ENCODE measurements around the gene SCYL1.

Gene SCYL1

GRCh38 chr11:65493367-65494176 lies 31.3 kb upstream of the SCYL1 start:
- DNase-seq = no peak

- DNase-seq = no peak
Observed at GRCh38 chr11:65496304-65497140, 28.4 kb upstream of the SCYL1 start.

DNA sequence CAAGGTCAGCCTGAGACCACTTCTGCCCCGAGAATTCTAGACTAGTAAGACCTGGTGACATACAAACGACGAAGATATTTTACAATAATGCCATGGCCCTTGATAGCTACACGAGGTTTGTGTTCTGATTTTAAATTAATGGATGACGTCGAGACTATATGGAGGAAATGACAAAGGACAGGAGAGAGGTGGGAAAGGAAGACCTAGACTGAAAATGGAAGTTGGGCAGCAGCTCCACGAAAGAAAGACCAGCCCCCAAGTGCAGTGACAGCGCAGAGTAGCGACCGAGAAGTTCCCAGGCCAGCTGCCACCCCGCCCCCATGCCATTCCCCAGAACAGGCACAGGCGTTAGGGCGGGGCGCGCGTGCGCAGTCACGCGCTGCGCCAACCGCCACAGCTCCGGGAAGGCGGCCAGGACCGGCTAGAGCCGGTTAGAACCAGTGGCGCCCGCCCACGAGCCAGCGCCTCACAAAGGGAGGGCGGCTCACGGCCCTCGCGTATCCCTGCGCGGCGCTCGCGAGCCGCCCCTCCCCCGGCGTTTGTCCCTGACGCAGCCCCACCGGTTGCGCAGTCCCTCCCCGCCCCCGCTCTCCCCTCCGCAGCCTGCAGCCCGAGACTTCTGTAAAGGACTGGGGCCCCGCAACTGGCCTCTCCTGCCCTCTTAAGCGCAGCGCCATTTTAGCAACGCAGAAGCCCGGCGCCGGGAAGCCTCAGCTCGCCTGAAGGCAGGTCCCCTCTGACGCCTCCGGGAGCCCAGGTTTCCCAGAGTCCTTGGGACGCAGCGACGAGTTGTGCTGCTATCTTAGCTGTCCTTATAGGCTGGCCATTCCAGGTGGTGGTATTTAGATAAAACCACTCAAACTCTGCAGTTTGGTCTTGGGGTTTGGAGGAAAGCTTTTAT lies 27.5 kb upstream of the SCYL1 start:
- peak; percentile 98 to 99 for DNase-seq

DNA sequence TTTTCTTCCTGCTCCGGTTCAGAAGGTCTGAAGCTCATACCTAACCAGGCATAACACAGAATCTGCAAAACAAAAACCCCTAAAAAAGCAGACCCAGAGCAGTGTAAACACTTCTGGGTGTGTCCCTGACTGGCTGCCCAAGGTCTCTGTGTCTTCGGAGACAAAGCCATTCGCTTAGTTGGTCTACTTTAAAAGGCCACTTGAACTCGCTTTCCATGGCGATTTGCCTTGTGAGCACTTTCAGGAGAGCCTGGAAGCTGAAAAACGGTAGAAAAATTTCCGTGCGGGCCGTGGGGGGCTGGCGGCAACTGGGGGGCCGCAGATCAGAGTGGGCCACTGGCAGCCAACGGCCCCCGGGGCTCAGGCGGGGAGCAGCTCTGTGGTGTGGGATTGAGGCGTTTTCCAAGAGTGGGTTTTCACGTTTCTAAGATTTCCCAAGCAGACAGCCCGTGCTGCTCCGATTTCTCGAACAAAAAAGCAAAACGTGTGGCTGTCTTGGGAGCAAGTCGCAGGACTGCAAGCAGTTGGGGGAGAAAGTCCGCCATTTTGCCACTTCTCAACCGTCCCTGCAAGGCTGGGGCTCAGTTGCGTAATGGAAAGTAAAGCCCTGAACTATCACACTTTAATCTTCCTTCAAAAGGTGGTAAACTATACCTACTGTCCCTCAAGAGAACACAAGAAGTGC lies 26.7 kb upstream of the SCYL1 start:
- peak; percentile 60 to 68 for DNase-seq

- no peak for DNase-seq
Observed at GRCh38 chr11:65498727-65498976, 26.2 kb upstream of the SCYL1 start.

GRCh38 chr11:65498977-65499712 lies 25.7 kb upstream of the SCYL1 start, which contains the start of gene MALAT1:
MALAT1 (plus strand) TSS chr11:65499045.
- DNase-seq = peak; percentile 95 to 96

DNA sequence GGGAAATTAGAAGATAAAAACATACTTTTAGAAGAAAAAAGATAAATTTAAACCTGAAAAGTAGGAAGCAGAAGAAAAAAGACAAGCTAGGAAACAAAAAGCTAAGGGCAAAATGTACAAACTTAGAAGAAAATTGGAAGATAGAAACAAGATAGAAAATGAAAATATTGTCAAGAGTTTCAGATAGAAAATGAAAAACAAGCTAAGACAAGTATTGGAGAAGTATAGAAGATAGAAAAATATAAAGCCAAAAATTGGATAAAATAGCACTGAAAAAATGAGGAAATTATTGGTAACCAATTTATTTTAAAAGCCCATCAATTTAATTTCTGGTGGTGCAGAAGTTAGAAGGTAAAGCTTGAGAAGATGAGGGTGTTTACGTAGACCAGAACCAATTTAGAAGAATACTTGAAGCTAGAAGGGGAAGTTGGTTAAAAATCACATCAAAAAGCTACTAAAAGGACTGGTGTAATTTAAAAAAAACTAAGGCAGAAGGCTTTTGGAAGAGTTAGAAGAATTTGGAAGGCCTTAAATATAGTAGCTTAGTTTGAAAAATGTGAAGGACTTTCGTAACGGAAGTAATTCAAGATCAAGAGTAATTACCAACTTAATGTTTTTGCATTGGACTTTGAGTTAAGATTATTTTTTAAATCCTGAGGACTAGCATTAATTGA lies 25.0 kb upstream of the SCYL1 start:
- DNase-seq = no peak

GRCh38 chr11:65500387-65501185 lies 24.3 kb upstream of the SCYL1 start:
- DNase-seq = peak; percentile 33 to 34

DNA sequence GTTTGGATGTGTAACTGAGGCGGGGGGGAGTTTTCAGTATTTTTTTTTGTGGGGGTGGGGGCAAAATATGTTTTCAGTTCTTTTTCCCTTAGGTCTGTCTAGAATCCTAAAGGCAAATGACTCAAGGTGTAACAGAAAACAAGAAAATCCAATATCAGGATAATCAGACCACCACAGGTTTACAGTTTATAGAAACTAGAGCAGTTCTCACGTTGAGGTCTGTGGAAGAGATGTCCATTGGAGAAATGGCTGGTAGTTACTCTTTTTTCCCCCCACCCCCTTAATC lies 23.8 kb upstream of the SCYL1 start:
- no peak for DNase-seq

GRCh38 chr11:65501472-65502273 lies 23.2 kb upstream of the SCYL1 start:
- DNase-seq = no peak

GRCh38 chr11:65502274-65502554 lies 22.7 kb upstream of the SCYL1 start:
- no peak for DNase-seq

DNA sequence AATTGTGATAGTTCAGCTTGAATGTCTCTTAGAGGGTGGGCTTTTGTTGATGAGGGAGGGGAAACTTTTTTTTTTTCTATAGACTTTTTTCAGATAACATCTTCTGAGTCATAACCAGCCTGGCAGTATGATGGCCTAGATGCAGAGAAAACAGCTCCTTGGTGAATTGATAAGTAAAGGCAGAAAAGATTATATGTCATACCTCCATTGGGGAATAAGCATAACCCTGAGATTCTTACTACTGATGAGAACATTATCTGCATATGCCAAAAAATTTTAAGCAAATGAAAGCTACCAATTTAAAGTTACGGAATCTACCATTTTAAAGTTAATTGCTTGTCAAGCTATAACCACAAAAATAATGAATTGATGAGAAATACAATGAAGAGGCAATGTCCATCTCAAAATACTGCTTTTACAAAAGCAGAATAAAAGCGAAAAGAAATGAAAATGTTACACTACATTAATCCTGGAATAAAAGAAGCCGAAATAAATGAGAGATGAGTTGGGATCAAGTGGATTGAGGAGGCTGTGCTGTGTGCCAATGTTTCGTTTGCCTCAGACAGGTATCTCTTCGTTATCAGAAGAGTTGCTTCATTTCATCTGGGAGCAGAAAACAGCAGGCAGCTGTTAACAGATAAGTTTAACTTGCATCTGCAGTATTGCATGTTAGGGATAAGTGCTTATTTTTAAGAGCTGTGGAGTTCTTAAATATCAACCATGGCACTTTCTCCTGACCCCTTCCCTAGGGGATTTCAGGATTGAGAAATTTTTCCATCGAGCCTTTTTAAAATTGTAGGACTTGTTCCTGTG lies 22.1 kb upstream of the SCYL1 start:
- DNase-seq = no peak

GRCh38 chr11:65503368-65503948 lies 21.4 kb upstream of the SCYL1 start:
- DNase-seq = no peak

- DNase-seq = no peak
Observed at GRCh38 chr11:65503949-65504673, 20.8 kb upstream of the SCYL1 start.

GRCh38 chr11:65504674-65505465 lies 20.0 kb upstream of the SCYL1 start:
- DNase-seq = no peak

DNA sequence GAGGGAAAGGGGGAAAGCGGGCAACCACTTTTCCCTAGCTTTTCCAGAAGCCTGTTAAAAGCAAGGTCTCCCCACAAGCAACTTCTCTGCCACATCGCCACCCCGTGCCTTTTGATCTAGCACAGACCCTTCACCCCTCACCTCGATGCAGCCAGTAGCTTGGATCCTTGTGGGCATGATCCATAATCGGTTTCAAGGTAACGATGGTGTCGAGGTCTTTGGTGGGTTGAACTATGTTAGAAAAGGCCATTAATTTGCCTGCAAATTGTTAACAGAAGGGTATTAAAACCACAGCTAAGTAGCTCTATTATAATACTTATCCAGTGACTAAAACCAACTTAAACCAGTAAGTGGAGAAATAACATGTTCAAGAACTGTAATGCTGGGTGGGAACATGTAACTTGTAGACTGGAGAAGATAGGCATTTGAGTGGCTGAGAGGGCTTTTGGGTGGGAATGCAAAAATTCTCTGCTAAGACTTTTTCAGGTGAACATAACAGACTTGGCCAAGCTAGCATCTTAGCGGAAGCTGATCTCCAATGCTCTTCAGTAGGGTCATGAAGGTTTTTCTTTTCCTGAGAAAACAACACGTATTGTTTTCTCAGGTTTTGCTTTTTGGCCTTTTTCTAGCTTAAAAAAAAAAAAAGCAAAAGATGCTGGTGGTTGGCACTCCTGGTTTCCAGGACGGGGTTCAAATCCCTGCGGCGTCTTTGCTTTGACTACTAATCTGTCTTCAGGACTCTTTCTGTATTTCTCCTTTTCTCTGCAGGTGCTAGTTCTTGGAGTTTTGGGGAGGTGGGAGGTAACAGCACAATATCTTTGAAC lies 19.2 kb upstream of the SCYL1 start:
- no peak for DNase-seq
